GM18517 (cell line): ENCODE measurements around the gene IL5RA.

ENCODE experiments used
- ATAC-seq: cut with Tn5 transposase; IDR thresholded peaks from one replicate; pipeline ENCODE4 v1.9.1; 2021; ENCODE audit warnings: mild to moderate bottlenecking, moderate library complexity; ENCODE audit not compliant: unreplicated experiment

The IL5RA gene

GRCh38 chr3:3109407-3110298 is 521 bp downstream of the IL5RA start:
- peak; percentile 86 for ATAC-seq

GRCh38 chr3:3107858-3108257 is 2.3 kb downstream of the IL5RA start:
- ATAC-seq: no peak

GRCh38 chr3:3107181-3107580 is 3.0 kb downstream of the IL5RA start:
- no peak for ATAC-seq

GRCh38 chr3:3105815-3106214 is 4.4 kb downstream of the IL5RA start:
- no peak for ATAC-seq

- ATAC-seq: no peak
Measured at GRCh38 chr3:3105246-3105645, 4.9 kb downstream of the IL5RA start.

DNA sequence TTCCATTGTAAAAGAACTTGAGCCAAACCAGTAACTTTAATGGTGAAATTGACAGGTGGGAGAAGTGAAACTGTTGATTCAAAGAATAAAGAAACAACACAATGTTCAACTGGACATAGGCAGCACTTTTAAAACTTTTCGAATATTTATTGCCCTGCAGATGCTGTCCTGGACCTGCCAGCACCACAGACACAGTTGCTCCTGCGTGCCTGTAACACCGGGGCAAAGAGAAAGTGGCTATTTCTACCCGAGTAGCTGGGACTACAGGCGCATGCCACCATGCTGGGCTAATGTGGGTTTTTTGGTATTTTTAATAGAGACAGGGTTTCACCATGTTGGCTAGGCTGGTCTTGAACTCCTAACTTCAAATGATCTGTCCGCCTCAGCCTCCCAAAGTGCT is 7.4 kb downstream of the IL5RA start:
- no peak for ATAC-seq

DNA sequence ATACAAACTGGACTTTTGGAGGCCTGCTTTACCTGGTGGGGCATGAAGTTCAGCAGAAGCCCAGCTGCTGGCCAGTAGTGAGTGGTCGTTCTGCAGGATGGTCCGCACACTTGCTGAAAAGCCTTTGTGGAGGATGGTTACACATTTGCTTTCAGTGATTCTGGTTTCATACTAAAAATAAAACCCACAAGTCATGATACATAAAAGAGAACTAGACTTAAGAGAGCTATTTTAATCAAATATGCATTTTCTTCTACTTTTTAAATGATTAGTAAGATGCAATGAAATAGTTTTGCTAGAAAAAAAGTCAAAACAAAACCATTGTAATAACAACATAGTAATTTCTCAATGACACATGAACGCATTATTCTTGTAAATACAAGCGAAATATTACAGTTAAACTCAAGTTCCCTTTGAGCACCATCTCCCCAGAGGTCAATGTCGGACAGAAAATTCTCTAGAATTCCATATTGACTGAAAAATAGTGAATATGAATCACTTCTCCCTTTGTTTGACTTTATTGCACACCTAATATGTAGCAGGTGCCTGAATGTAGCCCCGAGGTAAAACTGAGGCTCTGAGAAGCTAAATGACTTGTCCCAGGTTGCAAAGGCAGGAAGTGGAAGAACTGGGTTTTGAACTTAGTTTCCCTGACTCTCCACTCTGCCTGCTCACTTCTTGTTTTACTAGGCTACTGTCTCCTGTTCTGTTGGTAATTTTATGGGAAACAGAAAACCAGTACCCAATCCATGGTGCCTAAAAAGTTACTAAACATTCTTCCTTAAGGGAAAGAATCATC is 8.3 kb downstream of the IL5RA start:
- peak; percentile 50 for ATAC-seq

GRCh38 chr3:3097958-3098357 is 12.2 kb downstream of the IL5RA start:
- no peak for ATAC-seq

DNA sequence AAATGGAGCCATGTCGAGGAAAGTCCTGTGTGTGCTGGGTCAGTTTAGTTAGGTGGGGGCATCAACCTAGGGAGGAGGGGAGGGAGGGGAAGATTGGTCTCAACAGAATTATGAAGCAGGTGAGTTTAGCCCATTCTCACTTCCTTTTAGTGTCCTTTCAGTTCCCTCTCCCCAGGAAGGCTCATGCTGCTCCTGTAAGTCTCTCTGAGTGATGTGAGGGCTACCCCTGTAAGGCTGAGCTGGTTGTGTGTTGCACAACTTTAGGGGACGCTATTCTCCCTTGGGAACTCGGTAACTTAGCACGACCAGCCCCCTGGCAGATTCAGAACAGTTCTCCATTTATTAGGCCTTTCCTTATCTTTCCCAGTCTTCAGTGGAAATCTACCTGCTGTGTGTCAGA is 21.2 kb downstream of the IL5RA start:
- ATAC-seq: peak; percentile 93

DNA sequence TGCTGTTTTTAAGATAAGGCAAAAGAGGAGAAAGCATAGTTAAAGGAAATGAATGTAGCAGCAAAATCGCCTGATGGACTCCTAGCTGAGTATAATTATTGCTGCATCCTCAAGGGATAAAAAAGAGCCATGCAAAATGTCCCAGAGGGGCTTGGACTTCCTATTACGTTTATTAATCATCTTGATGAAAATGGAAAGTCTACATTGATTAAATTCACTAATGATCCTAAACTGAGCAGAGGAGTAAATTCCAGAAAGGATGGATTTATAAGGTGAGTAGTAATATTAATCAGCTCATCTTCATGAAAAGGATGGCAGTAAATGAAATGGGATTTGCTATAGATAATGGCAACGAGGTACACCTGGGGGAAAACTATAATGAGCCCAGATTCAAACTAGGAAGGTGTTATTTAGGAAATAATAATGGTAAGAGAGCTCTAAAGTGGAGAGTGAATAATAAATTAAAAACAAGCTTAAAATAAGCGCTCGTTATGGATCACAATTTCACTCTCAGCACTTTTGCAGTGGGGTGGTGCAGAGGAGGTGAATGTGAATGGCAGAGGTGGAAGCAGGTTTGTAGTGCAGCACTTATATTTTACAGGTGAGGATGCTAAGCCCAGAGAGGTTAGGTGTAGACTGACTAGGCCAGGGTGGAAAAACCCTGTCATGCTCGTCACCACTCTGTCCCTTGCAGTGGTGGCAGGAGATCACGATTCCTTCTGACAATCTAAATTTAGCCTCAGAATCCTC is 22.3 kb downstream of the IL5RA start:
- ATAC-seq: no peak

DNA sequence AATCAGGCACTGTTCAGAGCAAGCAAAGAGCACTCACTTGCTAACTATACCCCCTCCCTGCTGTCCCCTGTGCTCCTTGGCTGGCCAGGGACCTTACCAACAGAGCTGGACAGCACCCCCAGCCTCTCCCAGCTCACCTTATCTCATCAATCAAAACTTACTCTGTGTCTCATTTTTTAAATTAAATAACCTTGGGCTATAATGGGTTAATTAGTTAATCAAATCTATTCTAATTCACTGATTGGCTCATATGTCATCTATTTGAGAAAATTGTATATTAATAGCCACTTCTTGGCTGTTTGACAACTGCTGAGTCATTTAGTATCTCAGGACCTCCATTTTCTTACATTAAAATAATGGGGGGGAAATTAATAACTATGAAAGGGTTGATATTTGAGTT is 22.9 kb downstream of the IL5RA start:
- ATAC-seq: no peak

- ATAC-seq: no peak
Measured at GRCh38 chr3:3086239-3086638, 23.9 kb downstream of the IL5RA start.

- ATAC-seq: no peak
Measured at GRCh38 chr3:3085782-3086181, 24.4 kb downstream of the IL5RA start.

- no peak for ATAC-seq
Measured at GRCh38 chr3:3084890-3085289, 25.3 kb downstream of the IL5RA start.

DNA sequence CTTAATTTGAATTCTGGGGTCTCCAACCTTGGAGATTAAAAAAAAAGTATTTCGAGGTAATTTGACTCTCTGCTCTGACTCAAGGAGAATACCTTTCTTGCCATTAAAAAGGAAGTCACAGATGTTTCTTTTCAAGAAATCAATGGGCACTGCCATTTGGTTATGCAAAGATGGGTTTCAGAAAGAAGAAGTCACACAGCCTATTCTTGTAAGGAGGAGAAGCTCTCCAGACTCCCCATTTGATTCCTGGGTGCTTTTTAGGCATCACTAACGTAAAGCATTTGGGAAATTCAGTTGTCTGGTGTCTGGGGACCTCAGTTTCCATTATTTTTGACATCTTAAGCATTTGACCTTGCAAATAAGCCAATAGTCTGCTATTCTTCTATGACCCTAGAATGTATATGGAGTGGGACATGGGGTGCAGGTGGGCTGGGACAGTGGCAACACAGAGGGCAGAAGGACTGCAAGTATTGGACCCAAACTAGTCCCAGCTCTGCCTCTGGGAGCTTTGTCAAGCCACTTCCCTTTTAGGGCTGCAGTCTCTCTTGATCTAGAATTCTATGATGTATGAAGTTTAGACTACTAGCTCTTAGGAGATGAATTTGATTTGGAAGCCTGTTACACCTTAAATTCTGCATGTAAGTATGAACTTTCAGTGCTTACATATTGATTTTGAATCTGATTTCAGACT is 27.8 kb downstream of the IL5RA start:
- ATAC-seq: peak; percentile 91

GRCh38 chr3:3081381-3082233 is 28.6 kb downstream of the IL5RA start:
- ATAC-seq: peak; percentile 62

DNA sequence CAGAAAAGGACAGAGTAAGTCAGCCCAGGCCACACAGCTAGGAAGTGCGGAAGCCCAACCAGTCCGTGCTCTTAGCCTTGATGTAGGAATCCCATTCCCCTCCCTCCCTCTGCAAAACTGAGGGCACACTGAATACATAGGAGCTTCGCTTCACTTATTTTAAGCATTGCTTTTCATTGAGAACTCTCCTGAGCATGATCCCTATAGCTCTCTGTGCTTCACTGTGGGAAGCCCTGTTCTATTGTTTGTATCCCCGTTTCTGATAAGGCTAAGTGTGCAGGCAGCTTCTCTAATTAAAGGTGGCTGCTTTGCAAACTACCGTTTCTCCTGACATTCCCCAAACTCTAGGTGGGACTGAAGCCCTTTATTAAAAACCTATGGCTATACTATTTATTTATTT is 29.9 kb downstream of the IL5RA start:
- ATAC-seq: no peak

DNA sequence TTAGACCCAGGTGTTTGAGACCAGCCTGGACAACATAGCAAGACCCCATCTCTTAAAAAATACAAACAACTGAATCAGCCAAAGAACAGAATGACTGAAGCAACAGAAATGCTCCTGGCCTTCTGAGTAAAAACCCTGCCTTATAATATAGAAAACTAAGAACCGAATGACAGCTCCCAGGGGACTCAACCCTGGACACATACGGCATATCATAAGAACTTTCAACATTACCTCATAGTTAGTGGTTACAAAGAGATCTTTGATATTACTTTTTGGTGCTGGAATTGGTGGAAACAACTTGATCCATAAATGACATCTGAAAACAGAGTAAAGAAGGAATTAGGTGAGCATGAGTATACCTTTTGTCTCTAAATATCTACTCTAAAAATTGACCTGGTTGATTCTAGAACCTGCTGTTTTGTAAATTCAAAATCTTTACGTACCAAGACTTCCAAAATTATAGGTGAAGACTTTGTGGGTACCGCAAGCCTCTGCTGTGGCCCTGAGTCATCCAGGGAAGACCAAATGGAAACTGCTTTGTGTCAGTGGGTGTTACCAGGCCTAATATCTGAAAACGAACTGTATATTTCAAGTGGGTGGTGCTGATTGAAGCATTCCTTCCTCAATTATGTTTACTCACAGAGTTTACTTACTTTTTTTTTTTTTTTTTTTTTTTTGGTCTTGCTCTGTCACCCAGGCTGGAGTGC is 35.5 kb downstream of the IL5RA start:
- peak; percentile 66 for ATAC-seq

DNA sequence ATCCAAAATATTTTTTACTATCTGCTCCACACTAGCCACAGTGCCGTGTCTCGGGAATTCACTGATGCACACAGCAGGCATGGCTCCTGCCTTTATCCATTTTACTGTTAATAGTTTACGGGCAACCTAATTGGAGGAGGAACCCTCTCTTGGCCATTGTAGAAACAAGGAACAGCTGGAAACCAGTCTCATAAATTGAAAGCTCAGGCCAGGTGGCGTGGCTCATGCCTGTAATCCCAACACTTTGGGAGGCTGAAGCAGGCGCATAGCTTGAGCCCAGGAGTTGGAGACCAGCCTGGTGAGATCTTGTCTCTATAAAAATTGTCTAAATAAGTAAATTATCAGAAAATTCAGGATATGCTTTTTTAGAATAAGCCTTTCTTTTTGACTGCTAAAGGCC is 39.0 kb downstream of the IL5RA start:
- ATAC-seq: no peak
